Body of pancreas (tissue), 4 donors: ENCODE measurements around the gene TMPRSS11F. TPM values are rescaled to one million over a fixed set of nuclear protein-coding genes. Genes with fewer than 3 reads are reported as not detected.

Source experiments
- ATAC-seq: fragments of 150-250 bp; one replicate; pipeline ENCODE4 v1.9.1; 2016
- DNase-seq, 4 donors: peaks; one replicate each; pipeline ENCODE4 v3.0.0-alpha.2; 2019
- H3K27ac ChIP-seq, 4 donors: fragments of 200-600 bp; sonication (generic); 1 replicate in 3 of 4; 2 replicates in 1 of 4; pipeline versions ENCODE4 v1.5.1 to v1.6.1; 2016 to 2019; ENCODE audit warnings: mild to moderate bottlenecking in 1 of 4, mixed read lengths in 1 of 4, moderate library complexity in 1 of 4
- H3K27me3 ChIP-seq, 2 donors: fragments of 200-600 bp; sonication (generic); one replicate each; pipeline ENCODE4 v1.6.0; 2016; ENCODE audit warnings: mild to moderate bottlenecking in 1 of 2
- H3K36me3 ChIP-seq, 2 donors: fragments of 200-600 bp; sonication (generic); replicated peaks in 1 of 2; 2 replicates each; pipeline ENCODE4 v1.5.1; 2016; ENCODE audit warnings: low read depth in 2 of 2; ENCODE audit not compliant: insufficient read depth in 1 of 2
- H3K4me1 ChIP-seq: fragments of 200-600 bp; sonication (generic); one replicate; pipeline ENCODE4 v1.6.0; 2016
- H3K4me3 ChIP-seq, 2 donors: fragments of 200-600 bp; sonication (generic); 1 replicate in 1 of 2; 2 replicates in 1 of 2; pipeline ENCODE4 v1.5.1; 2016 to 2019
- H3K9me3 ChIP-seq, 3 donors: fragments of 200-600 bp; sonication (generic); 1 replicate in 2 of 3; 2 replicates in 1 of 3; pipeline ENCODE4 v1.5.1; 2016
- CTCF ChIP-seq, 7 experiments: fragments of 450-650 bp in 4 of 7; fragments of 200-600 bp in 3 of 7; sonication (generic) in 3 of 7; IDR thresholded peaks; one replicate each; pipeline ENCODE4 v1.5.1; 2016 to 2019; ENCODE audit warnings: antibody characterized with exemption in 7 of 7
- POLR2A ChIP-seq, 3 donors: fragments of 450-650 bp; IDR thresholded peaks; one replicate each; pipeline ENCODE4 v1.6.1; 2016; ENCODE audit warnings: antibody characterized with exemption in 3 of 3, mild to moderate bottlenecking in 2 of 3
- WGBS, 2 donors: methylation state at CpG; one replicate each; pipeline ENCODE4 v1.1.5; 2017; 5-methylcytosine and 5-hydroxymethylcytosine counted together
- intact Hi-C: fragments of 100-400 bp; cut with DNase I; formaldehyde crosslinking; loops from one replicate; pipeline ENCODE4 v1.15.1; 2023
- total RNA-seq, 2 donors: library from RNA; depleted of rRNA; stranded (reverse); fragments of >200 nt; gene quantifications; one replicate each; pipeline ENCODE4 v1.1.0, GENCODE V29; 2016

TMPRSS11F gene
- total RNA-seq, 2 donors from 2014 or later: not detected

GRCh38 chr4:68124262-68124661 is 5.4 kb downstream of the TMPRSS11F start:
- intact Hi-C loops: no loop called here
- no peaks in the 10 kb centered on the region for H3K9me3 ChIP-seq
- 82 to 85% methylated on average over 9 of the region's 9 CpGs for WGBS, 2 donors
- no peak overlapping the region for H3K27ac ChIP-seq
- no peaks in the 10 kb centered on the region for H3K36me3 ChIP-seq
- ATAC-seq (no peak), DNase-seq (no peak)
- H3K4me1 ChIP-seq: no peaks in the 10 kb centered on the region
- no peaks in the 10 kb centered on the region for H3K27me3 ChIP-seq
- TF ChIP-seq POLR2A (IDR thresholded peaks at IDR 0.05) (no peak), CTCF (IDR thresholded peaks at IDR 0.05) (no peak)
- no peak overlapping the region for H3K4me3 ChIP-seq

- Histone ChIP-seq H3K27ac (no peak overlapping the region), H3K4me3 (no peak overlapping the region), H3K36me3 (no peaks in the 10 kb centered on the region), H3K4me1 (no peaks in the 10 kb centered on the region), H3K9me3 (no peaks in the 10 kb centered on the region), H3K27me3 (no peaks in the 10 kb centered on the region)
- DNase-seq (no peak), ATAC-seq (no peak)
- intact Hi-C loops: no loop called here
- TF ChIP-seq POLR2A (IDR thresholded peaks at IDR 0.05): no peak
- TF ChIP-seq CTCF (IDR thresholded peaks at IDR 0.05): no peak
- 37 to 50% methylated on average over 2 of the region's 2 CpGs for WGBS, 2 donors
Observed at GRCh38 chr4:68123525-68123924, 6.1 kb downstream of the TMPRSS11F start.

GRCh38 chr4:68119921-68120320 is 9.7 kb downstream of the TMPRSS11F start:
- DNase-seq: no peak
- intact Hi-C loops: no loop called here
- TF ChIP-seq CTCF (IDR thresholded peaks at IDR 0.05) (no peak), POLR2A (IDR thresholded peaks at IDR 0.05) (no peak)
- H3K4me3 ChIP-seq: no peak overlapping the region
- no peaks in the 10 kb centered on the region for H3K9me3 ChIP-seq
- H3K27ac ChIP-seq: no peak overlapping the region
- H3K4me1 ChIP-seq: no peaks in the 10 kb centered on the region
- no peak for ATAC-seq
- H3K27me3 ChIP-seq: no peaks in the 10 kb centered on the region
- no peaks in the 10 kb centered on the region for H3K36me3 ChIP-seq

- DNase-seq (no peak), ATAC-seq (no peak)
- H3K27me3 ChIP-seq: no peaks in the 10 kb centered on the region
- TF ChIP-seq POLR2A (IDR thresholded peaks at IDR 0.05): no peak
- TF ChIP-seq CTCF (IDR thresholded peaks at IDR 0.05): no peak
- no peak overlapping the region for H3K27ac ChIP-seq
- H3K36me3 ChIP-seq: no peaks in the 10 kb centered on the region
- 56 to 78% methylated on average over 1 of the region's 1 CpG for WGBS, 2 donors
- no peaks in the 10 kb centered on the region for H3K4me1 ChIP-seq
- no peaks in the 10 kb centered on the region for H3K9me3 ChIP-seq
- H3K4me3 ChIP-seq: no peak overlapping the region
- intact Hi-C loops: no loop called here
Observed at GRCh38 chr4:68110441-68110840, 19.2 kb downstream of the TMPRSS11F start.

GRCh38 chr4:68109868-68110267 is 19.8 kb downstream of the TMPRSS11F start:
- TF ChIP-seq CTCF (IDR thresholded peaks at IDR 0.05) (no peak), POLR2A (IDR thresholded peaks at IDR 0.05) (no peak)
- Histone ChIP-seq H3K36me3 (no peaks in the 10 kb centered on the region), H3K4me3 (no peak overlapping the region), H3K27me3 (no peaks in the 10 kb centered on the region), H3K4me1 (no peaks in the 10 kb centered on the region), H3K27ac (no peak overlapping the region), H3K9me3 (no peaks in the 10 kb centered on the region)
- DNase-seq (no peak), ATAC-seq (no peak)
- WGBS, 2 donors: 20 to 24% methylated on average over 1 of the region's 1 CpG
- intact Hi-C loops: no loop called here
